Right lobe of liver (tissue), 6 donors: ENCODE data around the gene CREBZF. TPM values are rescaled to one million over a fixed set of nuclear protein-coding genes. Genes with fewer than 3 reads are reported as not detected.
A peak's percentile ranks its signal among the peaks of the same experiment; 100 is the strongest.

ENCODE experiments used
- ATAC-seq, 4 donors: fragments of 200-7000 bp; cut with Tn5 transposase; one replicate each; pipeline ENCODE4 v1.9.1; 2020; ENCODE audit warnings: mild to moderate bottlenecking in 4 of 4, moderate library complexity in 4 of 4
- DNase-seq, 3 donors: peaks; one replicate each; pipeline ENCODE4 v3.0.0-alpha.2; 2020
- H3K27ac ChIP-seq, 3 donors: fragments of 200-600 bp; one replicate each; pipeline ENCODE4 v1.8.0; 2022
- H3K27me3 ChIP-seq, 2 donors: fragments of 200-600 bp; one replicate each; pipeline ENCODE4 v1.8.0; 2022
- H3K36me3 ChIP-seq, 4 donors: fragments of 200-600 bp; sonication (generic) in 1 of 4; one replicate each; pipeline versions ENCODE4 v1.5.1 to v1.8.0; 2017 to 2022; ENCODE audit warnings: control low read depth in 1 of 4
- H3K4me1 ChIP-seq, 4 donors: fragments of 200-600 bp; sonication (generic) in 1 of 4; one replicate each; pipeline versions ENCODE4 v1.5.1 to v1.8.0; 2017 to 2022; ENCODE audit warnings: control low read depth in 1 of 4
- H3K4me3 ChIP-seq, 3 donors: fragments of 200-600 bp; one replicate each; pipeline ENCODE4 v1.8.0; 2022
- H3K9me3 ChIP-seq, 4 donors: fragments of 200-600 bp; sonication (generic) in 1 of 4; one replicate each; pipeline versions ENCODE4 v1.5.1 to v1.8.0; 2017 to 2022; ENCODE audit warnings: control low read depth in 1 of 4
- CTCF ChIP-seq, 4 donors: fragments of 200-600 bp in 3 of 4; fragments of 450-650 bp in 1 of 4; IDR thresholded peaks; one replicate each; pipeline versions ENCODE4 v1.5.1 to v1.8.0; 2016 to 2022; ENCODE audit warnings: antibody characterized with exemption in 4 of 4, mild to moderate bottlenecking in 2 of 4
- POLR2A ChIP-seq: fragments of 450-650 bp; IDR thresholded peaks from one replicate; pipeline ENCODE4 v1.6.1; 2017; ENCODE audit warnings: antibody characterized with exemption, mild to moderate bottlenecking
- WGBS: methylation state at CpG from one replicate; pipeline ENCODE4 v1.1.6; 2018; ENCODE audit warnings: low coverage, low lambda C conversion rate; ENCODE audit not compliant: insufficient coverage; ENCODE audit errors: missing lambda C conversion rate; 5-methylcytosine and 5-hydroxymethylcytosine counted together
- intact Hi-C, 2 donors: fragments of 100-400 bp; cut with DNase I; formaldehyde crosslinking; loops; one replicate each; pipeline versions ENCODE4 v1.11.2 to v1.14.1; 2022
- total RNA-seq, 6 experiments: library from RNA; depleted of rRNA in 2 of 6; stranded (reverse); fragments of >200 nt in 2 of 6; fragmentation: NEBNext Ultra II Directional in 3 of 6; extraction: Animal tissue kit (Norgen Biotek cat#: 25700) in 3 of 6; gene quantifications; one replicate each; pipeline versions ENCODE4 v1.1.0 to v1.2.4, GENCODE V29; 2016 to 2023
- donor health status: DM: no; HTN: yes; CAD: no.
- donor health status: DM: no; HTN: no; CAD: no.
- donor health status: DM: no; HTN: no; CAD: no.
- donor health status: DM: no; HTN: yes; CAD: no.
- donor health status: DM: no; HTN: yes; CAD: no.

Gene CREBZF
- total RNA-seq, 6 experiments from 2014 or later: 14.1 to 23.0 (median 18.0) TPM

GRCh38 chr11:85704967-85705366 is 40.0 kb upstream of the CREBZF start:
- H3K4me1 ChIP-seq: no peaks in the 10 kb centered on the region
- TF ChIP-seq POLR2A (no peak), CTCF (IDR thresholded peaks at IDR 0.05) (no peak)
- H3K27ac ChIP-seq: no peak overlapping the region
- H3K4me3 ChIP-seq: no peak overlapping the region
- no peaks in the 10 kb centered on the region for H3K27me3 ChIP-seq
- WGBS: 91% methylated on average over 3 of the region's 3 CpGs
- intact Hi-C loops: no loop called here
- DNase-seq (no peak), ATAC-seq (no peak)
- no peaks in the 10 kb centered on the region for H3K36me3 ChIP-seq
- H3K9me3 ChIP-seq: no peaks in the 10 kb centered on the region

GRCh38 chr11:85699957-85700741 is 35.2 kb upstream of the CREBZF start:
- no peaks in the 10 kb centered on the region for H3K4me1 ChIP-seq
- TF ChIP-seq POLR2A (no peak), CTCF (IDR thresholded peaks at IDR 0.05) (no peak)
- intact Hi-C loops: no loop called here
- H3K4me3 ChIP-seq: no peak overlapping the region
- peak in 2 of 4 donors; percentile 25 to 52 for ATAC-seq
- H3K27me3 ChIP-seq: no peaks in the 10 kb centered on the region
- no peak for DNase-seq
- no peaks in the 10 kb centered on the region for H3K36me3 ChIP-seq
- WGBS: 62% methylated on average over 2 of the region's 2 CpGs
- no peak overlapping the region for H3K27ac ChIP-seq
- no peaks in the 10 kb centered on the region for H3K9me3 ChIP-seq

GRCh38 chr11:85698195-85698594 is 33.3 kb upstream of the CREBZF start:
- 76% methylated on average over 1 of the region's 1 CpG for WGBS
- Histone ChIP-seq H3K36me3 (no peaks in the 10 kb centered on the region), H3K9me3 (no peaks in the 10 kb centered on the region), H3K27me3 (no peaks in the 10 kb centered on the region), H3K27ac (no peak overlapping the region), H3K4me3 (no peak overlapping the region), H3K4me1 (no peaks in the 10 kb centered on the region)
- TF ChIP-seq POLR2A (no peak), CTCF (IDR thresholded peaks at IDR 0.05) (no peak)
- DNase-seq (no peak), ATAC-seq (no peak)
- intact Hi-C loops: no loop called here

- ATAC-seq (no peak), DNase-seq (no peak)
- Histone ChIP-seq H3K27ac (no peak overlapping the region), H3K36me3 (no peaks in the 10 kb centered on the region), H3K4me1 (no peaks in the 10 kb centered on the region), H3K27me3 (no peaks in the 10 kb centered on the region), H3K4me3 (no peak overlapping the region), H3K9me3 (no peaks in the 10 kb centered on the region)
- TF ChIP-seq CTCF (IDR thresholded peaks at IDR 0.05) (no peak), POLR2A (no peak)
- 80% methylated on average over 2 of the region's 2 CpGs for WGBS
- intact Hi-C loops: no loop called here
Measured at GRCh38 chr11:85697747-85698146, 32.8 kb upstream of the CREBZF start.
